Lower leg skin (tissue), 4 donors: ENCODE measurements around the gene FGF16. TPM values are rescaled to one million over a fixed set of nuclear protein-coding genes. Genes with fewer than 3 reads are reported as not detected.
A peak's percentile ranks its signal among the peaks of the same experiment; 100 is the strongest.

Experiments
- DNase-seq, 2 donors: peaks; one replicate each; pipeline ENCODE4 v3.0.0-alpha.2; 2019; ENCODE audit warnings: low spot score in 2 of 2
- H3K4me3 ChIP-seq: fragments of 200-600 bp; sonication (generic); 2 replicates; pipeline ENCODE4 v1.5.1; 2017; ENCODE audit warnings: mild to moderate bottlenecking, low read depth; ENCODE audit not compliant: poor library complexity, severe bottlenecking
- CTCF ChIP-seq, 3 donors: fragments of 450-650 bp; IDR thresholded peaks; one replicate each; pipeline ENCODE4 v1.5.1; 2016; ENCODE audit warnings: antibody characterized with exemption in 3 of 3, mild to moderate bottlenecking in 3 of 3, moderate library complexity in 2 of 3
- POLR2A ChIP-seq, 2 donors: fragments of 450-650 bp; IDR thresholded peaks; one replicate each; pipeline ENCODE4 v1.6.1; 2016 to 2017; ENCODE audit warnings: antibody characterized with exemption in 2 of 2, mild to moderate bottlenecking in 1 of 2, moderate library complexity in 1 of 2
- WGBS, 2 donors: methylation state at CpG; one replicate each; pipeline ENCODE4 v1.1.5; 2018; 5-methylcytosine and 5-hydroxymethylcytosine counted together
- intact Hi-C: fragments of 100-400 bp; cut with DNase I; formaldehyde crosslinking; loops from one replicate; pipeline ENCODE4 v1.15.0; 2023; ENCODE audit warnings: low total_unique reads
- total RNA-seq, 4 donors: library from RNA; depleted of rRNA; stranded (reverse); fragments of >200 nt; gene quantifications; one replicate each; pipeline ENCODE4 v1.1.0, GENCODE V29; 2016

Gene FGF16
- total RNA-seq, 4 donors from 2014 or later = 0.15 TPM; not detected in 3

- no peak for TF ChIP-seq CTCF (IDR thresholded peaks at IDR 0.05)
- intact Hi-C loops = no loop called here
- H3K4me3 ChIP-seq = no peak overlapping the region
- no peak for DNase-seq
Measured at GRCh38 chrX:77441479-77441878, 5.7 kb upstream of the FGF16 start.

- H3K4me3 ChIP-seq = no peak overlapping the region
- TF ChIP-seq POLR2A (IDR thresholded peaks at IDR 0.05) = no peak
- intact Hi-C loops = no loop called here
- DNase-seq = no peak
- 40 to 58% methylated on average over 1 of the region's 1 CpG for WGBS, 2 donors
Measured at GRCh38 chrX:77442728-77443127, 4.5 kb upstream of the FGF16 start.

- DNase-seq = no peak
- intact Hi-C loops = no loop called here
- TF ChIP-seq CTCF (IDR thresholded peaks at IDR 0.05) = no peak
- TF ChIP-seq POLR2A (IDR thresholded peaks at IDR 0.05) = no peak
- 59 to 92% methylated on average over 1 of the region's 1 CpG for WGBS, 2 donors
- H3K4me3 ChIP-seq = no peak overlapping the region
Measured at GRCh38 chrX:77444075-77444474, 3.1 kb upstream of the FGF16 start.

GRCh38 chrX:77444545-77444944 is 2.6 kb upstream of the FGF16 start:
- WGBS, 2 donors = 62 to 65% methylated on average over 3 of the region's 3 CpGs
- TF ChIP-seq CTCF (IDR thresholded peaks at IDR 0.05) (no peak), POLR2A (IDR thresholded peaks at IDR 0.05) (no peak)
- intact Hi-C loops = no loop called here
- H3K4me3 ChIP-seq = no peak overlapping the region
- DNase-seq = no peak

- no peak overlapping the region for H3K4me3 ChIP-seq
- DNase-seq = peak in 1 of 2 donors; percentile 85
- TF ChIP-seq CTCF (IDR thresholded peaks at IDR 0.05) (no peak), POLR2A (IDR thresholded peaks at IDR 0.05) (no peak)
- WGBS, 2 donors = 1 to 35% methylated on average over 26 of the region's 27 CpGs
- intact Hi-C loops = no loop called here
Measured at GRCh38 chrX:77446029-77446585, 1.1 kb upstream of the FGF16 start.

- DNase-seq = no peak
- H3K4me3 ChIP-seq = no peak overlapping the region
- intact Hi-C loops = no loop called here
- 19 to 64% methylated on average over 5 to 54 of the region's 73 CpGs for WGBS, 2 donors
- TF ChIP-seq POLR2A (IDR thresholded peaks at IDR 0.05) (no peak), CTCF (IDR thresholded peaks at IDR 0.05) (no peak)
Measured at GRCh38 chrX:77447653-77448569, 722 bp downstream of the FGF16 start.
